HG03159 (cell line): Measurements from ENCODE around the gene ACBD5.
A peak's percentile ranks its signal among the peaks of the same experiment; 100 is the strongest.
"Not testable (repeated sequence)": the region's sequence is repeated elsewhere in the genome, so short reads cannot be mapped to it uniquely, and the experiment has no call there.

Experiments
- ATAC-seq: cut with Tn5 transposase; IDR thresholded peaks from one replicate; pipeline ENCODE4 v1.9.1; 2021; ENCODE audit warnings: mild to moderate bottlenecking, moderate library complexity; ENCODE audit not compliant: unreplicated experiment

The ACBD5 gene

DNA sequence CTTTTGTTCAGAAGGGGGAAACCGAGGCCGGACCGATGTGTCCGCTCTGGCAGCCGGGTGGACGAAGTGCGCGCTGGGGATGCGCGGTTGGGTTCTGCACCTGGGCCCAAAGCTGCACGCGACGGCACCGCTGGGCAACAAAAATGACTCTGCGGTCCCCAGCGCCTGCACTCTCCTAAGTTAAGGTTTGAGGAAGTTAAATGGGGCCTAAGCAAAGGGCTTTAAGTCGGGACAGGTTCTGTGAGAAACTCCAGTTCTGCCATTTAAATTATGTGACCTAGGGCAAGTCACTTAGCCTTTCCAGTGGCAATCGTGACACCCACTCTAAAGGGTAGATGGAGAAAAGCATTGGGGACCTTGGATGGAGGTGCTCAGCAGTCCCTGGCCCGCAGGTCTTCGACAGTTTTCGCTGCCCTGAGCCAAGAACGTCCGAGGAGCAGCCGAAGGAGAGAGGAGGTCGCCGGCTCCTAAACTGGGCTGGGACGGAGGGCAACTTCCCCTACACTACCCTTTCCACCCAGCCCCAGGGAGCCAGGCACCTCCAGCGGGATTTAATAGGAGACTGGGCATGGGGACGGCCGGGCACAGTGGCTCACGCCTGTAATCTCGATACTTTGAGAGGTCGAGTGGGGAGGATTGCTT, 534 bp upstream of the ACBD5 start:
- ATAC-seq, result peak; percentile 17

- ATAC-seq, result not testable (repeated sequence)
Measured at GRCh38 chr10:27237531-27237930, 3.1 kb downstream of the ACBD5 start.

GRCh38 chr10:27236589-27237128, 3.9 kb downstream of the ACBD5 start:
- not testable (repeated sequence) for ATAC-seq

- no peak for ATAC-seq
Measured at GRCh38 chr10:27235706-27236105, 4.9 kb downstream of the ACBD5 start.

DNA sequence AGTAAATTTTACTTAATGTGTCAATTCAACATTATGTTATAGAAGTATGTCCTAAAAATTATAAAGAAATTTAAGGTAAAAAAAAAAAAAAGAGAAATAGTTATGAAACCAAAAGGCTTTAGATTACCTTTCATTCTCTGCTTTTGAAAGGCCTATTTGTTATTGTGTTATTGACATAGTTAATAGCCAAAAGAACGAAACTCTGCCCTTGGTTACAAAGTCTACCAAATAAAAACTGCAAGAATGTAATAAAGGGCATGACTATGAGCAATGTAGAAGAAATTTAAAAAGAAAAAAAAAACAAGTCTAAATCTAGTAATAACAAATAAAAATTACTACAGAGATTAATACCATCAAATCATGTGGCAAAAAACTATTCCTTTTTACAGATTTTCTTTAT, 10.6 kb downstream of the ACBD5 start:
- no peak for ATAC-seq

- ATAC-seq, result no peak
Measured at GRCh38 chr10:27225642-27226257, 14.8 kb downstream of the ACBD5 start.

- ATAC-seq, result no peak
Measured at GRCh38 chr10:27225011-27225590, 15.5 kb downstream of the ACBD5 start.

GRCh38 chr10:27223964-27224363, 16.6 kb downstream of the ACBD5 start:
- ATAC-seq, result no peak

GRCh38 chr10:27207350-27207749, 33.2 kb downstream of the ACBD5 start:
- ATAC-seq, result no peak

DNA sequence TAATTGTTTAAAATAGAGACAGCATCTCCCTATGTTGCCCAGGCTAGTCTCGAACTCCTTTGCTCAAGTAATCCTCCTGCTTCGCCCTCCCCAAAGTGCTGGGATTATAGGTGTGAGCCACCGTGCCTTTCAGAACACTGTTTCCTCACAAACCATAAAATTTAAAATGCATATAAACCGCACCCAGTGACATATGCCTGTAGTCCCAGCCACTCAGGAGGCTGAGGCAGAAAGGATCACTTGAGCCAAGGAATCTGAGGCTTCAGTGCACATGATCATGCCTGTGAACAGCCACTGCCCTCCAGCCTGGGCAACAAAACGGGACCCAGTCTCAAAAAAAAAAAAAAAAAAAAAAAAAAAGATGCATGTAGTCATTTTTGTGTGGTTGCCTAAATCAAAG, 36.8 kb downstream of the ACBD5 start:
- ATAC-seq, result no peak

DNA sequence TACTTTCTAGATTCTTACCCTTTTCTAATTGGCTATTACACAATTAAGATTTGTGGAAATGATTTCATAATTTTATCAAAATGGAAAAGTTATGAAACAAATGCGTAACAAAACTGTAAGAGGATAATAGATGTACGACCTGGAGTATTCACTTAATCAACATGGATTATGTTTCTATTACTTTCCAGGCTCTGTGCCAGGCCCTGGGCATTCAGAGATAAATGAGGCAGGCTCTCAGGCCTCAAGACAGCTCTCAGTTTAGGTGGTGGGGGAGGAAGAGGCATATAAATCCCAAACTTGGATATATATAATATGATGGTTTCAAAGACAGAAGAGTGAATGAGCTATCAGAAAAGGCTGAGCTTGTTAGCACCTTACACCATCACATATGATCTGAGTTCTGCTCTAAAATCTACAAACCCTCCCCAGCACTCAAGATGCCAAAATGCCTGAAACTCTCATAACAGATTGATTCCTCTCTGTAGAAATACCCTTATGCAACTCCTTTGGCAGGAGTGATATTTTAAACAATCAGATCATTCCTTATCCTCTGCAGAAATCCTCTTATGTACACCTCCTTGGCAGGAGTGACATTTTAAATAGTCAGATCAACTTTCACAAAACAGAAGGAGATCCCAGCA, 42.5 kb downstream of the ACBD5 start:
- no peak for ATAC-seq

DNA sequence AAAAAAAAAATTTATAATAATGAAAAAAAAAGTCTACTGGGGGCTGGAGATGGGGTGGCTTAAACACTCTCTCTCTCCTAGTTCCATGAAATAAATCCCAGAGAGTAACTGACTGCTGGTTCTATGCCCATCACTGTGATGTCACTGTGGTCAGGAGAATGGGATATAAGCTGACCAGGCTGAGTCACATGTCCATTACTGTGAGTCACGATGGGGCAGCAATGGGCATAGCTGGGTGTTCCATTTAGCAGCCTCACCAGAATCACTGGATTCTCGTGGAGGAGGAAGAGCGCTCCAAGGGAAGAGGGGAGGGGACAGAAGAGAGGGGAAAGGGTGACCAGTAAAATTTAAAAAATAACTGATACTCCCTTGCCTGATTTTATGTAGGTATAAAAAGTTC, 48.3 kb downstream of the ACBD5 start:
- no peak for ATAC-seq

DNA sequence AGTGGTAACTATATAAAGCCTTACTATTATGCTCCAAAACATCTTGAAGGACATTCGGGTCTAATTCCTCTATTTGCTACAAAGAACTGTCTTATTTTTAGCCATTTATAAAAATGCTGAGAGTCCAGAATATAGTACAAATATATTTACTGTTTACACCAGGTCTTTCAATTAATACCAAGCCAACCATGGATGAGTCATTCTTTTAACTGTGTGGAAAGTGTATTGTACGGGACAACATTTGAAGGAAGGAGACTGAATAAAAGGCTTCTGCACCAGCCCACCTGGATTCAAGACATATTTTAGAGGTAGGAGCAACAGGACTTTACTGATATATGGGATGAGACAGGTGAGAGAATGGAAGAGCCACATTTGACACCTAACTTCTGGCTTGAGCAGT, 50.1 kb downstream of the ACBD5 start:
- no peak for ATAC-seq

GRCh38 chr10:27188897-27189296, 51.7 kb downstream of the ACBD5 start:
- ATAC-seq, result no peak

DNA sequence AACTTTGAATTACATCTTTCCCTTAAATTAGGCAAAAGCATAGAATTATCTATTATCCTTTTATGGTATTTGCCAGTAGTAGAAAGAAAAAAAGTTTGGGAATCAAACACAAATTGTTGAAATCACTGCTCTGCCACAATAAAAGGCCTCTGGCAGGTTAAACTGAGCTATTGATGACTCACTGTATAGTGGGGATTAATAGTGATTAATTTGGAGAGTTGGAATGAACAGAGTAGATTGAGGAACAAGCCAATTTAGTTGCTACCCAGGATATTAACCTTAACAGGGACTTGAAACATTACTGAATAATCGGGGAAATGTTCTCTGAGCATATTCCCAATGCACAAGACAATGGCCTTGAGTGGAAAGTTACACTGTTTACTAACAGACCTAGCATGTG, 52.3 kb downstream of the ACBD5 start:
- ATAC-seq, result no peak

- ATAC-seq, result no peak
Measured at GRCh38 chr10:27169849-27170248, 70.7 kb downstream of the ACBD5 start.

GRCh38 chr10:27158421-27158820, 82.2 kb downstream of the ACBD5 start:
- no peak for ATAC-seq

GRCh38 chr10:27157150-27157549, 83.4 kb downstream of the ACBD5 start:
- ATAC-seq, result no peak

- not testable (repeated sequence) for ATAC-seq
Measured at GRCh38 chr10:27156566-27156965, 84.0 kb downstream of the ACBD5 start.

GRCh38 chr10:27155066-27155754, 85.4 kb downstream of the ACBD5 start, which contains the start of gene MASTL:
Gene MASTL (plus strand): TSS chr10:27155352. CDS start chr10:27155427, 75 bp downstream.
- ATAC-seq, result peak; percentile 80

DNA sequence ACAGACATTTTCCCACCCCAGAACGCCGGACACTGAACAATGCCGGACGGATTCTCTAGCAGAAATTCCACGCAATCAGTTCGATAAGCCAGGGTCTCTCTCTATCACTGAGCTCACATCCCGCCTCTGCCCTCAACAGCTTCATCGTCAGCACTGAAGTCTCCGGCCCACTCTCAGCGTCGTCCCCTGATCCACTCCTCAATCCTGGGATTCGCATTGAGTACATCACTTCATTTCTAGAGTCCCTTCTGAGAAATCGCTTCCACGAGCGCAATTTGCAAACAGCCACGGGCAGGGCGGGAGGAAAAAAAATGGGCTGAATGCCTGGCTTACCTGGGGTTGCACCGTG, 86.8 kb downstream of the ACBD5 start:
- peak; percentile 10 for ATAC-seq
